Measurements from ENCODE around the gene MEGF11. TPM values are rescaled to one million over a fixed set of nuclear protein-coding genes. Genes with fewer than 3 reads are reported as not detected.
"Not testable (repeated sequence)": the region's sequence is repeated elsewhere in the genome, so short reads cannot be mapped to it uniquely, and the experiment has no call there.

Gene MEGF11
- total RNA-seq, 2 experiments from 2014 or later = not detected

- ChIA-PET POLR2A (no interaction called here), CTCF (no interaction called here)
Observed at GRCh38 chr15:65996901-65997300, 256.6 kb downstream of the MEGF11 start.

GRCh38 chr15:65994832-65995231, 258.7 kb downstream of the MEGF11 start:
- ChIA-PET POLR2A (no interaction called here), CTCF (no interaction called here)

GRCh38 chr15:65993762-65994161, 259.8 kb downstream of the MEGF11 start:
- ChIA-PET CTCF (no interaction called here), POLR2A (no interaction called here)

GRCh38 chr15:65993236-65993635, 260.3 kb downstream of the MEGF11 start:
- POLR2A ChIA-PET = no interaction called here
- CTCF ChIA-PET = no interaction called here

GRCh38 chr15:65991721-65992483, 261.6 kb downstream of the MEGF11 start:
- POLR2A ChIA-PET = no interaction called here
- CTCF ChIA-PET = no interaction called here

- POLR2A ChIA-PET = interaction anchor here (0.6 kb wide), 1 partner anchor 474 kb away, joined by 5 read pairs; no protein-coding TSS in a partner anchor
- CTCF ChIA-PET = no interaction called here
Observed at GRCh38 chr15:65990298-65990981, 263.1 kb downstream of the MEGF11 start.

GRCh38 chr15:65987100-65987499, 266.4 kb downstream of the MEGF11 start:
- POLR2A ChIA-PET = interaction anchor here (0.7 kb wide), 1 partner anchor 95 kb away, joined by 13 read pairs; no protein-coding TSS in a partner anchor
- CTCF ChIA-PET = no interaction called here

GRCh38 chr15:65986416-65986815, 267.1 kb downstream of the MEGF11 start:
- ChIA-PET POLR2A (interaction anchor here (0.7 kb wide), 1 partner anchor 95 kb away, joined by 13 read pairs; no protein-coding TSS in a partner anchor), CTCF (interaction anchor here (0.7 kb wide), 1 partner anchor 50 kb away, joined by 4 read pairs; no protein-coding TSS in a partner anchor)

- CTCF ChIA-PET = no interaction called here
- POLR2A ChIA-PET = no interaction called here
Observed at GRCh38 chr15:65985387-65985786, 268.2 kb downstream of the MEGF11 start.

- ChIA-PET CTCF (no interaction called here), POLR2A (no interaction called here)
Observed at GRCh38 chr15:65982627-65983322, 270.8 kb downstream of the MEGF11 start.

GRCh38 chr15:65981837-65982626, 271.5 kb downstream of the MEGF11 start:
- ChIA-PET POLR2A (no interaction called here), CTCF (no interaction called here)

GRCh38 chr15:65980824-65981456, 272.6 kb downstream of the MEGF11 start:
- POLR2A ChIA-PET = interaction anchor here (0.6 kb wide), 1 partner anchor 1923 kb away, joined by 3 read pairs; no protein-coding TSS in a partner anchor
- CTCF ChIA-PET = no interaction called here

- ChIA-PET POLR2A (no interaction called here), CTCF (no interaction called here)
Observed at GRCh38 chr15:65979837-65980236, 273.7 kb downstream of the MEGF11 start.

GRCh38 chr15:65979316-65979715, 274.2 kb downstream of the MEGF11 start:
- ChIA-PET CTCF (no interaction called here), POLR2A (no interaction called here)

- POLR2A ChIA-PET = no interaction called here
- CTCF ChIA-PET = interaction anchor here (0.5 kb wide), 1 partner anchor 1037 kb away, joined by 3 read pairs; no protein-coding TSS in a partner anchor
Observed at GRCh38 chr15:65978110-65978509, 275.4 kb downstream of the MEGF11 start.

GRCh38 chr15:65976196-65976595, 277.4 kb downstream of the MEGF11 start:
- POLR2A ChIA-PET = not testable (repeated sequence)
- CTCF ChIA-PET = interaction anchor here (0.6 kb wide), 1 partner anchor 78 kb away, joined by 3 read pairs; no protein-coding TSS in a partner anchor

- CTCF ChIA-PET = no interaction called here
Observed at GRCh38 chr15:65971741-65971995, 281.9 kb downstream of the MEGF11 start.

GRCh38 chr15:65970937-65971740, 282.4 kb downstream of the MEGF11 start:
- CTCF ChIA-PET = no interaction called here
- POLR2A ChIA-PET = no interaction called here

More at GRCh38 chr15:65971741-65971995, 281.9 kb downstream of the MEGF11 start:
- POLR2A ChIA-PET = no interaction called here
